ENCODE results near the gene ATF6. TPM values are rescaled to one million over a fixed set of nuclear protein-coding genes. Genes with fewer than 3 reads are reported as not detected.

Gene ATF6
- total and polyA plus RNA-seq, 9 of the 15 experiments (the other 6 are each of a cell fraction or from before 2014, with no cell fraction given), result 11.7 to 32.4 (median 20.4) TPM

- no peak for TF ChIP-seq RB1 (IDR thresholded peaks at IDR 0.05; ENCODE audit: low read depth)
- peak; percentile 55; the same call in 1 of the 2 replicates for TF ChIP-seq TEAD4 (IDR thresholded peaks at IDR 0.05; ENCODE audit: low read length)
- no peak for TF ChIP-seq TEAD4 (CRISPR knock-in tag; IDR thresholded peaks at IDR 0.05; ENCODE audit: borderline replicate concordance)
- no peak for TF ChIP-seq HNRNPK (IDR thresholded peaks at IDR 0.05; ENCODE audit: low read depth, low read length, poor library complexity, severe bottlenecking)
- TF ChIP-seq CBFA2T3 (IDR thresholded peaks at IDR 0.05), result peak; percentile 78
- TF ChIP-seq MCM3 (IDR thresholded peaks at IDR 0.05), result no peak
- TF ChIP-seq E2F8 (IDR thresholded peaks at IDR 0.05; ENCODE audit: low read depth, partially characterized antibody), result no peak
- no peak for TF ChIP-seq ZNF584 (CRISPR knock-in tag; IDR thresholded peaks at IDR 0.05; ENCODE audit: low read depth)
- no peak for TF ChIP-seq ZNF699 (CRISPR knock-in tag; IDR thresholded peaks at IDR 0.05; ENCODE audit: insufficient replicate concordance)
- TF ChIP-seq TGIF2 (CRISPR knock-in tag; IDR thresholded peaks at IDR 0.05), result no peak
- TF ChIP-seq ZNF165 (CRISPR knock-in tag; IDR thresholded peaks at IDR 0.05; ENCODE audit: borderline replicate concordance), result no peak
- TF ChIP-seq ATF3 (IDR thresholded peaks at IDR 0.05), result 0 out of 2 replicates have a peak, but pooled peaks have one; percentile 7
- no peak for TF ChIP-seq ATF3 (CRISPR knock-in tag; conservative IDR thresholded peaks at IDR 0.05)
- no peak for TF ChIP-seq PYGO2 (tag; IDR thresholded peaks at IDR 0.05)
- TF ChIP-seq XRCC3 (IDR thresholded peaks at IDR 0.05), result no peak
- no peak for TF ChIP-seq TFAP4 (CRISPR knock-in tag; IDR thresholded peaks at IDR 0.05; ENCODE audit: borderline replicate concordance)
- TF ChIP-seq IRF1 (CRISPR knock-in tag; IDR thresholded peaks at IDR 0.05; ENCODE audit: borderline replicate concordance), result no peak
- TF ChIP-seq HNRNPLL (IDR thresholded peaks at IDR 0.05; ENCODE audit: low read depth, low read length, poor library complexity, severe bottlenecking), result no peak
- TF ChIP-seq NFIX (CRISPR knock-in tag; IDR thresholded peaks at IDR 0.05; ENCODE audit: low read depth), result no peak
- TF ChIP-seq TAF7 (tag; IDR thresholded peaks at IDR 0.05), result no peak
- TF ChIP-seq NFE2 (IDR thresholded peaks at IDR 0.05; ENCODE audit: low read depth), result peak; percentile 95
- TF ChIP-seq HNRNPL (IDR thresholded peaks at IDR 0.05; ENCODE audit: low read depth, low read length), result no peak
- no peak for TF ChIP-seq ZZZ3 (IDR thresholded peaks at IDR 0.05)
These were observed 187.3 kb downstream of the ATF6 start (continued) for GRCh38 chr1:161953256-161953920.
